ENCODE results near the gene EIPR1. TPM values are rescaled to one million over a fixed set of nuclear protein-coding genes. Genes with fewer than 3 reads are reported as not detected.
"Not testable (repeated sequence)": the region's sequence is repeated elsewhere in the genome, so short reads cannot be mapped to it uniquely, and the experiment has no call there.

EIPR1 gene
- total RNA-seq, 1 donor from 2014 or later, result 43.0 TPM

DNA sequence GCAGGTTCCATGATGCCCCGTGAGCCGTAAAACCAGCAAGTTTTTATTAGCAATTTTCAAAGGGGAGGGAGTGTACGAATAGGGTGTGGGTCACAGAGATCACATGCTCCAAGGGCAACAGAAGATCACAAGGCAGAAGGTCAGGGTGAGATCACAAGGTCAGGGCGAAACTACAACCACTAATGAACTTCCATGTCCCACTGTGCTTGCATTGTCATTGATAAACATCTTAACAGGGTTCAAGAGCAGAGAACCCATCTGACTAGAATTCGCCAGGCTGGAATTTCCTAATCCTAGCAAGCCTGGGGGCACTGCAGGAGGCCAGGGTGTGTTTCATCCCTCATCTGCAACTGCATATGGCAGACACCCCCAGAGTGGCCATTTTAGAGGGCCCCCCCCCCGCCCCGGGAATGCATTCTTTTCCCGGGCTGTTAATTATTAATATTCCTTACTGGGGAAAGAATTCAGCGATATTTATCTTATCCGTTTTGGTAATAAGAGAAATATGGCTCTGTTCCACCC, 178.9 kb downstream of the EIPR1 start:
- intact Hi-C loops (cut with micrococcal nuclease), result not testable (repeated sequence)

GRCh38 chr2:3198119-3198518, 179.5 kb downstream of the EIPR1 start:
- intact Hi-C loops (cut with micrococcal nuclease), result no loop called here

DNA sequence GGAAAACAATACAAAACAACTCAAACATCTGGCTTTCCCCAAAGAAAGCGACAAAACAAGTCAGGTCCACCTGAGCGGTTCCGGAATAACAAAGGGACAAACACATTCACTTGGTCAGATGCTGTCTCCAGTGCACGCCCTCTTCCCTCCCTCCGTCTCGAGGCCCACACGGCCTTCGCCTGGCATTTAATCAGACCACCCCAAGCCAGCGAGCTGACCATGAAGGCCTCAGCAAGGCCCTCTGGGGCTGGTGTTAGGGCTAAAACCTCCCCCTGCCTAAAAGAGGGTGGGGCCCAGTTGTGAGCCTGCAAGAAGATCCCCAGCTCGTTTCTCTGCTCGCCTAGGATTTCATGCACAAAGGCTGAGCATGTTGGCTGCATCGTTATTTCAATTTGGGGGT, 180.3 kb downstream of the EIPR1 start:
- intact Hi-C loops (cut with micrococcal nuclease), result no loop called here

DNA sequence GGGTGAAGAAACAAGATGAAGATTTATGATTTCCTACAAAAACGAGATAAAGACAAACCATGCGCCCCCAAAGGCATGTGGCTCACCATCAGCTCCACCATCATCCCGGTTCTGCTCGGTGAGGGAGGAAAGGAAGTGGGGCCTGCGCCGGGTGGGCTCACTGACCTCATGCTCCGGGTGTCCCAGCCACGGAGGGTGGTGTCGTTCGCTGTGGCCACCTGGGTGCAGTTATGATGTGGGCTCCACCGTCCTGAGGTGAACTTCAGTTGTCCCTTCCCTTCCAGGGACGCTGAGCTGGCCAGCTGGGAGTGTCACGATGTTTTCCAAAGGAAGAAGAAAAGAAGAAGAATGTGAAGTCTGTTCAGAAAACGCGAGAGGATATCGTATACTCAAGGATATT, 180.9 kb downstream of the EIPR1 start:
- intact Hi-C loops (cut with micrococcal nuclease), result no loop called here

GRCh38 chr2:3195641-3196476, 181.8 kb downstream of the EIPR1 start:
- intact Hi-C loops (cut with micrococcal nuclease), result no loop called here

GRCh38 chr2:3194828-3195227, 182.8 kb downstream of the EIPR1 start:
- intact Hi-C loops (cut with micrococcal nuclease), result no loop called here

DNA sequence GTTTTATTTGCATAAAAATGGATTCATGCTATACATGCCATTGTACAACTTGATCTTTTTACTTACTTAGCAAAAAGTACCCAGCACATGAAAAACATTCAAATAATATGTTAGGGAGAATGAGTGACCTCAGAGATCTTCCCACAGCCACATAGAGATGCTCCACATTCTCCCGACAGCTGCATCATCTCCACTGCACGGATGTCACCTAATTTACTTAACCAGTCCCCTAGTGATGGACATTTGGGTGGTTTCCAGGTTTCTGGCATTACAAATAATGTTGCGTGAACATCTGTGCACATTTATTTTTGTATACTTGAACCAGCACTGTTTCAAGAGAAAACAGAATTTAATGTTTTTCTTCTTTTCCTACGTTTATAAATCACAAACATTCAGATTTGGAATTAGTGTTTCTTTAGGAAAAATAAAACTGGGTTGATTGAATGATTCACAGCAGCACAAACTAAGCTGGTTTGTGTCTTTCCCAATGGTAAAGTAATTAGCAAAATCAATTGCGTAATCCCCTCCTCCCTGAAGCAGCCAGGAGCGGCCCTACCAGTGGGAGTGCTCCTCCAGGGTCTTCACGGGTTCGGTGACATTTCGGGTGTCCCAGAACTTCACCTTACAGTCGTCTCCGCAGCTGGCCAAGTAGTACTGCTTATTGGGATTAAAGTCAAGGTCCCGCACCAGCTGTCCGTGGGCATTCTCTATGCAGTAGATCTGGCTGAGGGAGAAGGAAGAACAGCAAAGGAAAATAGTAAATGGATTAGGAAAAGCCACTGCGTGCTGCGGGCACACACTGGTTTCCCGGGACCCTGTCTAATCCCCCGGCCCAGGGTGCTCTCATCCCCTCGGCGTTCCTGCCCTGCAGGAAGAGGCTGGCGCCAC, 183.9 kb downstream of the EIPR1 start:
- intact Hi-C loops (cut with micrococcal nuclease), result no loop called here

GRCh38 chr2:3192920-3193319, 184.7 kb downstream of the EIPR1 start:
- intact Hi-C loops (cut with micrococcal nuclease), result no loop called here

- intact Hi-C loops (cut with micrococcal nuclease), result no loop called here
Observed at GRCh38 chr2:3192281-3192818, 185.3 kb downstream of the EIPR1 start.

- intact Hi-C loops (cut with micrococcal nuclease), result no loop called here
Observed at GRCh38 chr2:3189961-3190360, 187.7 kb downstream of the EIPR1 start.

DNA sequence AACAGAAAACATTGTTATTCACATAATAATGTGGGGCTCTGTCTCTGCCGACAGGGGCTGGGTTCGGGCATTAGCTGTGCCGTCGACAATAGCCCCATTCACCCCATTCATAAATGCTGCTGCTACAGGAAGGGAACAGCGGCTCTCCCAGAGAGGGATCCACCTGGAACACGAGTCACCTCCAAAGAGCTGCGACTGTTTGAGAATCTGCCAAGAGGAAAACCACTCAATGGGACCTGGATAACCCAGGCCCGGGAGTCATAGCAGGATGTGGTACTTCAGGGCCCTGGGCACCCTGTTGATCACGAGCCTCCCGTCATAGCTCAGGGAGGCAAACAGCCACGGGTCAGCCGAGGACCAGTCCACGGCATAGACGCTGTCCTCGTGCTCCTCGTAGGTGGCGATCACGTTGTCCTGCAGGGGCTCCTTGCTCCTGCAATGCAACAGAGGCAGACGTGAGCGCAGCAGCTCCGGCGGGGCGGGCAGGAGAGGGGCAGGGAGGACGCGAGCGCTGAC, 188.5 kb downstream of the EIPR1 start:
- intact Hi-C loops (cut with micrococcal nuclease), result no loop called here

DNA sequence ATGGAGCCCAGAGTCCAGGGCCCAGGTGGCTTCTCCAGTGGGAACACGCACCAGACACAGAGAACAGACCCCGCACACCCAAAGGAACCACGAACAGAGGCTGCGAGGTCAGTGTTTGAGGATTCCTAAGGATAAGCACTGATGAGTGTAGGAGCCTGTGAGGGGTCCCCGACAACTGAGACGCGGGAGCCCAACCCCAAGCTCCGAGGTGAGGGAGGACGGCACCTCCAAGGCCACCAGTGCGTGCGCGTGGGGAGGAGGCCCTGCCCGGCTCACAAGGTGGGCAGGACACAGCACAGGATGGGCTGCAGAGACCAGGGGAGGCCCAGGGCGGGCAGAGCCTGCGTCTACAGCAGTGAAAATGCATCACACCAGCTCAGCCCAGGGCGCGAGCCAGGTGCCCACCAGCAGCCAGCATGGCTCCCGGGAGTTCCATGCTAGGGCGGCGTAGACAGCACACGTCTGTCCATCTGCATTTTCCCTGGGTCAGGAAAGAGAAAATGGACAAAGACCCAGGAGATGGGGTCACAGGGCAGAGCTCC, 189.1 kb downstream of the EIPR1 start:
- intact Hi-C loops (cut with micrococcal nuclease), result no loop called here

DNA sequence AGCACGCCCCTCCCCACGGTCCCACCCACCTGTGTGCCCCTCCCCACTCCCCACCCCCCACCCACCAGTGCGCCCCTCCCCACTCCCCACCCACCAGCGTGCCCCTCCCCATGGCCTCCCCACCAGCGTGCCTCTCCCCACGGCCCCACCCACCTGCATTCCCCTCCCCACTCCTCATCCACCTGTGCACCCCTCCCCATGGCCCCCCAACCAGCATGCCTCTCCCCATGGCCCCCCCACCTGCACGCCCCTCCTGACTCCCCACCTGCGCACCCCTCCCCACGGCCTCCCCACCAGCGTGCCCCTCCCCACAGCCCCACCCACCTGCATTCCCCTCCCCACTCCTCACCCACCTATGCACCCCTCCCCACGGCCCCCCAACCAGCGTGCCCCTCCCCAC, 190.2 kb downstream of the EIPR1 start:
- intact Hi-C loops (cut with micrococcal nuclease), result no loop called here

- intact Hi-C loops (cut with micrococcal nuclease), result no loop called here
Observed at GRCh38 chr2:3186766-3187165, 190.9 kb downstream of the EIPR1 start.

- intact Hi-C loops (cut with micrococcal nuclease), result no loop called here
Observed at GRCh38 chr2:3185910-3186309, 191.7 kb downstream of the EIPR1 start.

DNA sequence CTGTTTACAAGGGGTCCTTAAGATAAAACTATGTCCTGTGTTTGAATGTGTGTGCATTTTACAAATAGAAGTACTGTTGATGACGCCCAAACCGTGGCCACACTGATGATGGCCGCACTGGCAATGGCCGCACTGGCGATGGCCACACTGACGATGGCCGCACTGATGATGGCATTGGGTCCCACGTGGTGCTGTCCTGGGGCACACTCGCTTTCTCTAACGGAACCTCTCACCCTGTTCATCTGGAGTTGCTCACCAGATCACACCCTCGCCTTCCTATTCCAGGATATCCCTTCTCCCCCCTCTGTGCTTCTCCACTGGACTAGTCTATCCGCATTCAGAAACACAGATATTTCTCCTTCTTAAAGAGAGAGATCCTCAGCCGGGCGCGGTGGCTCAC, 192.4 kb downstream of the EIPR1 start:
- intact Hi-C loops (cut with micrococcal nuclease), result no loop called here

- intact Hi-C loops (cut with micrococcal nuclease), result no loop called here
Observed at GRCh38 chr2:3184167-3184566, 193.5 kb downstream of the EIPR1 start.

GRCh38 chr2:3183766-3184165, 193.9 kb downstream of the EIPR1 start:
- intact Hi-C loops (cut with micrococcal nuclease), result no loop called here

DNA sequence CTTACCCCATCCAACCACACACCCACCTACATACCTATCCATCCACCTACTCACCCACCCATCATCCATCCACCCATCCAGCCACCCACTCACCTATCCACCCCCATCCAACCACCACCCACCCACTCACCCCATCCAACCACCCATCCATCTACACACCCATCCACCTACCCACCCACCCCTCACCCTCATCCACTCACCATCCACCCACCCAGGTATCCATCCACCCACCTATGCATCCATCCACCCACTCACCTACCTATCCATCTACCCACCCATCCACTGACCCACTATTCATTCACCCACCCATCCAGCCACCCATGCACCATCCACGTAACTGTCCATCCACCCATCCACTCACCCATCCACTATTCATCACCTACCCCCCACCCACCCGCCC, 194.8 kb downstream of the EIPR1 start:
- intact Hi-C loops (cut with micrococcal nuclease), result no loop called here

DNA sequence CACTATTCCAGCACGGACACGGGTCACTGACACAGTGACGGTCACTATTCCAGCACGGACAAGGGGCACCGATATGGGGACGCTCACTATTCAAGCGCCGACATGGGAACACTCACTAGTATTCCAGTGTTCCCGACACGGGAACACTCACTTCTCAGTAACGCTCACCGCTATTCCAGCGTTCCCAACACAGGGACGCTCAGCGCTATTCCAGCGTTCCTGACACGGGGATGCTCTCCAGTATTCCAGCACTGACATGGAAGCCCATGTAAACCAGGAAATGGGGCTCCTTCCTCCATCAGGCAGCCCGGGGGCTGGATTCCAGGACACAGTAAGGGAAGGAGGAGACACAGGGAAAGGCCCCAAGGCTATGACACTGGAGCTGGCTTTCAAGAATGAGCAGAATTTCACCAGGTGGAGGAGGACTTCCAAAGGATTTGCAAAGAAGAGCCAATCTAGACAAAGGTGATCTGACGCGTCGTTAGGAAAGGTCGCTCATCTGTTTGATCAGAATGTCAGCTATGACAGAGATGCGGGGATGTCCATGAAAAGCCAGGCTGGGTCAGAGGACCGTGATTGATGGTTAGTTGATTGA, 196.1 kb downstream of the EIPR1 start:
- intact Hi-C loops (cut with micrococcal nuclease), result no loop called here

DNA sequence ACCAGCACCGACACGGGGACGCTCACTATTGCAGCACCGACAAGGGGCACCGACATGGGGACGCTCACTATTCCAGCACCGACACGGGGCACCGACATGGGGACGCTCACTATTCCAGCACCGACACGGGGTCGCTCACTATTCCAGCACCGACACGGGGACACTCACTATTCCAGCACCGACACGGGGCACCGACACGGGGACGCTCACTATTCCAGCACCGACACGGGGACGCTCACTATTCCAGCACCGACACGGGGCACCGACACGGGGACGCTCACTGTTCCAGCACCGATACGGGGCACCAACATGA, 196.8 kb downstream of the EIPR1 start:
- intact Hi-C loops (cut with micrococcal nuclease), result not testable (repeated sequence)
